Endothelial cell of hepatic sinusoid (primary cell): ENCODE measurements around the gene MED27.

Experiments used
- in situ Hi-C: cut with HindIII; loops from 2 replicates; pipeline ENCODE4 v1.10.0; 2017; ENCODE audit warnings: low sequenced_read_pairs

MED27 gene

DNA sequence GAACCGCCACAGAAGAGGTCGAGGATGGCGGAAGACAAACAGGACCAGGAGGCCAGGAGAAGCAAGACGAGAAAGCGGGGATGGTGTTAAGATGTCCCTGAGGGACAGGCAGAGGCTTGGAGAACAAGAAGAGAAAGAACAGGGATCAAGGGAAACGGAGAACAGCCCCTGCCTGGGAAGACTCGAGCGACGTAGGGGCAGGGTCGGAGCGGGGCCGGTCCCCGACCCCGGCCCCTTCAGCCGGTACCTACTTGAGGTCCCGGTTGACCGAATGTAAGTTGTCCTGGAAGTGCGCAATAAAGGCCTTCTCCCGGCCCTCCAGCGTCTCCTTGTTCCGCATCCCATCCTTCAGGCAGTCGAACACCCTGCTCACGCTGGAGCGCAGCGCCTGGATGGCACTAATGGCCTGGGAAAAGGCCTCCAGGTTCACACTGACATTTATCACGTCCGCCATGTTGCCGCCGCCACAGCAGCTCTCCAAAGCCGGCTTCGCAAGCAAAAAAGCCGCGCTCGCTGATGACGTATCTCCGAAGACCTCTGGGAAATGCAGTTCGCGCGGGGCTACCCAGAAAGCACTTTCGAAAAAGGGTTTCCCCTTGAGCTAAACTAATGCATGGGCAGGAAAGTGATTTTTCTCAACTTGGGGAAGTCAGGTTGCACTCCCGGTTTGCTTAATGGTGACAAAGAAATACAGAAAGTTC is at the start of gene MED27:
Gene MED27 (minus strand): TSS at position 477 of the 701 bp plus-strand sequence. CDS start 23 bp downstream, at position 454.
- in situ Hi-C loops = no loop called here

GRCh38 chr9:132127888-132128534 is 48.3 kb upstream of the MED27 start:
- in situ Hi-C loops = no loop called here

DNA sequence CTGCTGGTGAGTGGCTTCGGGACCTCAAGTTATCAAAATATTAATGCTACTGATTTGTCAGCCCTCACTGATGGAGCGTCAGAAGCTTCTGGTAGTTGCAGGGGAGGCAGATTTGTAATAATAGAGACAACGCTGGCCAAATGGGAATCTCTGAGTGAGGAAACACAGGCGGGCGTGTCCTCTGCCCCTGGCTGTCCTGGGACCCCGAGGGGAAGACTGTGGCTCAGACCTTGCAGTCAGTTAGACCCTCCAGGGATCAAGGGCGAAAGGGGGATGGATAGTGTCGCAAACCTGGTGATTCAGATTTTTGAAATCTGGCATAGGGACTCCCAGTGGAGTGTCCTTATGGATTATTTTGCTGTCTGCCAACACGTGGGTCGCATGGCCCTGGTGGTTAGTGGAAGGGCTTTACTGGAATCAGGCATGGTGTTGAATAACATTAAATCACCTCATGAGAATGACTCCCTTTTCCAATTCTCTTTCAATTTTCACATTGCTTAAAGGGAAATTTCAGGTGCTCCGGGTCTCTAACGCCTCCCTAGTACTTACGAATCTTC is 47.1 kb upstream of the MED27 start:
- in situ Hi-C loops = no loop called here

- in situ Hi-C loops = no loop called here
Measured at GRCh38 chr9:132125944-132126679, 46.4 kb upstream of the MED27 start.

- in situ Hi-C loops = no loop called here
Measured at GRCh38 chr9:132125361-132125760, 45.7 kb upstream of the MED27 start.

DNA sequence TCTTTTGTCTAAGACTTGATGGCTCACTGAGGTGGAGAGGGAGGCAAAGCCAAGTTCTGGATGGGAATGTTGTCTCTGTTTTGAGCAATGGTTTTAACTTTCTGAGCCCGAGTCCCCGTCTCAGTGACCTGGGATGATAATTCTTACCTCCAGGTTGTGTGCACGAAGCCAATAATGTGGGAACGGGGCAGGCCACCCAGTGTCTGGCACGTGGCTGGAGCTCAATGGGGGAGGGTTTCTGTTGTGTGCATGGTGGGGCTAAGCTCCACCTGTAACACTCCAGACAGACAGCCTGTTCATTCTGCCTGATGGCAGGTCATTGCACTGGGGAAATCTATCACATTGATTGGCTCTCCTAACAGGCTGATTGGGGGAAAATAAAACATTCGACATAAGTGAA is 45.1 kb upstream of the MED27 start:
- in situ Hi-C loops = no loop called here

GRCh38 chr9:132121021-132121420 is 41.4 kb upstream of the MED27 start:
- in situ Hi-C loops = no loop called here

DNA sequence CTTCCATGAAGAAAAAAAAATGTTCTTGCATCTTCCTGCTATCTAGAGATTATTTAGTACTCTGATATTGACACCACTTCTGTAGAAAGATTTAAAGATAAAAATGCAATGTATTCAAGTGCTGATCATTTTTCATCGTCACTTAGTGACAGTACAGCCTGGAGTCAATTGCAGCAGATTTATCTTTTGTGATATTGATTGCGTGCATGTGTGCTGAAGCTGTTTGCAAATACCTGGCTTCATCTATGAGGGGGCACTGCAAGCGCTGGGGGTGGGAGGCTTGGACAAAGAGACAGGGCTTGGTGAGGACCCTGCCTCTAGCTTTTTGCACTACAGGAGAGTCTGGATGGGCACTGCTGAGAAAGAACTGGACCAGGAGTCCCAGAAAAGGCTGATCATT is 38.0 kb upstream of the MED27 start:
- in situ Hi-C loops = no loop called here

- in situ Hi-C loops = no loop called here
Measured at GRCh38 chr9:132116583-132116982, 36.9 kb upstream of the MED27 start.

- in situ Hi-C loops = no loop called here
Measured at GRCh38 chr9:132114102-132114707, 34.5 kb upstream of the MED27 start.

- in situ Hi-C loops = no loop called here
Measured at GRCh38 chr9:132109291-132109690, 29.6 kb upstream of the MED27 start.

DNA sequence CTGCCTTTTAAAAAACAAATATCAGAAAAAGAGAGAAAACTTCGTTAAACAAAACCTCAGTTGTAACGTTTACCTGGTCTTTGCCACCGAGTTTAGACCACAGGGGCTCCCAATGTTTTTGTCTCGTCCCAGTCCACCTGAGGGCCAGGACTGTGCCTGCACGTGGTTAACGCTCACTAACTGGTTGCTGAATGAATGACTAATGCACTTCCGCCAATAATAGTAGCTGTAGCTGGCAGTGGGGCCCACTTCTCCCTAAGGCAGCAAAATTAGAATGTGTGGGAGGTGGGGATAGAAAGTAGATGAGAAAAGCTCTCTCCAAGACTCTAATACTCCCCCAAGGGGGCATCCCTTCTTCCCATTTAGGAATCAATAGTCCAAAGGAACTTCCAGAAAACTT is 29.1 kb upstream of the MED27 start:
- in situ Hi-C loops = no loop called here

DNA sequence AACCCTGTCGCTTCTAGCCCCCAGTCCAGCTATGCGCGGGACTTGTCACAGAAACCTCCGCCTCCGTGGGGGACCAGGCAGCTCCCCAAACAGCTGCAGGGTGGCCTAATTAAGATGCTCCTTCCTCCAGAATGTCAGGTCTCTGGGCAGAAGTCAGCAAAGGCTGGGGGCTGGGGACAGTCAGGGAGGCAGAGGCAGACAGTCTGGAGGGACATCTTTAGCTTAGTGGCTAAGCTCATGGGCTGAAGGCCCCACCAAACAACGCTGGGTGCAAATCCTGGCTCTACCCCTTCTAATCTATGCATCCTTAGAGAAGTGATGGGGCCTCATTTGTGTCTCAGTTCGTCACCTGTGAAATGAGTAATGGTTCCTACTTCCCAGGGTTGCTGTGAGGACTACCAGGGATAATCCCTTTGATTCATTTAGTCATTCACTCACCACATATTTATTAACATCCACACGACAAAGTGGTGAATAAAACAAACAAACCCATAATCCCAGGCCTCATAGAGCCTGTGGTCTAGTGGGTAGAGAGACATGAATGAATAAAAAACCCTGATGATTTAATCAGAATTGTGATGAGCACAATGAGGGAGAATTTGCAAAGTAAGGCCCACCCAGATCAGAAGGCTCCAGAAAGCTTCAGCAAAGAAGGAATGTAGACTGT is 20.2 kb upstream of the MED27 start:
- in situ Hi-C loops = no loop called here

DNA sequence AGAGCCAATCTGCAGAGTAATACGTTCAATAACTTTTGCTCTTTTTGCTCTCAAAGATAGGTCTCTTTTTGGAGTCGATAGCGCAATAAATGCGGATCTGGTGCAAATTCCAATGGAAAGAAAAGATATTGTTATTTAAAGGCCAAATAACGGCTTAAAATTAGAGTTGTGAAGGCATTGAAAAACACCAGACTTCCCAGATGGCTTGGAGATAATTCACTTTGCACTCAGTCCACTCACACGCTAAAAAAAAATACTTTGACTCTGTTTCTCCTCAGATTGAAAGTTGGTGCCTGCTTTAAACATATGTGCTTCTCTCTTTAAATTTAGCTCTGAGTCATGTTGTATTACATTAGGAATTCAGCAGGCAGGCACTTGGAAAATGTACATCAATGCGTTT is 19.5 kb upstream of the MED27 start:
- in situ Hi-C loops = no loop called here

GRCh38 chr9:132094314-132094791 is 14.7 kb upstream of the MED27 start:
- in situ Hi-C loops = no loop called here

- in situ Hi-C loops = no loop called here
Measured at GRCh38 chr9:132090771-132091170, 11.1 kb upstream of the MED27 start.

DNA sequence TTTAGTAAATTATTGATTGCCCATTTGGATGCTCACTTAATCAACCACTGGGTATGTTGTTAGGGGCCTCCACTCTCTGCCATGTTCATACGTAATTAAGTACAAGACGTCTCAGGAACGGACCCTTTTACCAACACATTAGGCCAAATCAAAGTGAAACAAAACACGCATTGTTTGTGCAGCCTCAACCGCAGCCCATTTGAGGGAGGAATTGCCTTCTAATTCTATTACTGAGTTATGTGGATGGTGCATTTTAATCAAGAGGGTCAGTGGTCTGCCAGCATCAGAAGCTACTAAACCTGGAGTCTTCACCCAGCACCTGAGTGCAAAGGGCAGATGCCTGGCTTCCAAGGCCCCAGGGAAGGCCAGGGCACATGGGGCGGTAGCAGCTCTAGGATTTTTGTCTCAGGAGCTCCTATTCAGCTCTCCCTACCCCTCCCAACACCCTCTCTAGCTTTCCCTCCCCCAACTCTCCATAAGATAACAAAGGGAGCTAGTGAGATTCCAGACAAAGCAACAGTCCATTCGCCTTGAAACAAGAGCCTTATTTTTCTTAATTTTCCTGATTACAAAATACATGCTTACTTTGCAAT is 7.9 kb upstream of the MED27 start:
- in situ Hi-C loops = no loop called here

GRCh38 chr9:132082188-132082587 is 2.5 kb upstream of the MED27 start:
- in situ Hi-C loops = no loop called here

DNA sequence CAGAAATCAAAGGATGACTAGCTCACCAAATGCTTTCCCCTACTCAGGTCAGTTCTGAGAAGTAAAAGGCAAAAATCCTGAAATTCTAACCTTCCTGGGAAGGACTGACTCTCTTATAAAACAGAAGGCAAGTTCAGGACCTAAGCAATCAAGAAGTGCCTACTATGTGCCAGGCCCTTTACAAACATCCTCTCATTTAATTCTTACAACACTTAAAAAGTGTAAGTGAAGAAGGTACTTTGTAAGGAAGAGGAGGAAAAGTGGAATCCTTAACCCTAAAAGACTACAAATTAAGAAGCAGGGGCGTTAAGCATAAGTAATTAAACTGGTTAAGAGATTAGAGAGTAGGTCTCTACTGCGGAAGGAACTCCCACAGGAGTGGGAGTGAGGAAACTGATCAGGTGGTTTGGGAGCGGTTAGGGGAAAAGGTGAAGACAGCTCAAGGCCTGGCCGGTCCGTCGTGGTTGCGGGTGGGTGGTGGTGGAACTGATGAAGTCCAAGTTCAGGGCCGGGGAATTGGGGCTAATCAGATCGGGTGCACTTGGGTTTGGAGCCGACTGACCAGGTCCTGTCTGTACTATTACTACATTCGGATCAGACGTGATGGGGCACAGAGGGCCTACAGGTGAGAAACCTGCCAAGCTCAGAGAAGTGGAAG is 839 bp downstream of the MED27 start:
- in situ Hi-C loops = no loop called here
